ENCODE measurements around the gene GGCT.

Gene GGCT

GRCh38 chr7:30472081-30472783, 32.4 kb downstream of the GGCT start:
- Histone ChIP-seq H3K27ac (ENCODE audit: low read depth, low read length) (no peak overlapping the region), H3K9me3 (ENCODE audit: control insufficient read depth in 1 of 2, low read length in 2 of 2) (no peaks in the 10 kb centered on the region), H3K4me1 (ENCODE audit: control insufficient read depth in 1 of 2, insufficient read depth in 2 of 2, low read length in 2 of 2) (peaks cover 25 to 36% of the 10 kb centered on the region in 2 donors), H3K9ac (ENCODE audit: low read depth in 1 of 2, low read length in 2 of 2) (no peak overlapping the region), H3K4me3 (ENCODE audit: low read depth in 1 of 2, low read length in 2 of 2) (no peak overlapping the region), H3K36me3 (ENCODE audit: control insufficient read depth in 1 of 2, insufficient read depth in 2 of 2, low read length in 2 of 2) (no peaks in the 10 kb centered on the region), H3K27me3 (ENCODE audit: control insufficient read depth in 1 of 2, insufficient read depth in 2 of 2, low read length in 2 of 2) (no peaks in the 10 kb centered on the region)

GRCh38 chr7:30471205-30471604, 33.4 kb downstream of the GGCT start:
- Histone ChIP-seq H3K27me3 (ENCODE audit: control insufficient read depth in 1 of 2, insufficient read depth in 2 of 2, low read length in 2 of 2) (no peaks in the 10 kb centered on the region), H3K9ac (ENCODE audit: low read depth in 1 of 2, low read length in 2 of 2) (no peak overlapping the region), H3K27ac (ENCODE audit: low read depth, low read length) (no peak overlapping the region), H3K4me3 (ENCODE audit: low read depth in 1 of 2, low read length in 2 of 2) (no peak overlapping the region), H3K36me3 (ENCODE audit: control insufficient read depth in 1 of 2, insufficient read depth in 2 of 2, low read length in 2 of 2) (no peaks in the 10 kb centered on the region), H3K9me3 (ENCODE audit: control insufficient read depth in 1 of 2, low read length in 2 of 2) (no peaks in the 10 kb centered on the region), H3K4me1 (ENCODE audit: control insufficient read depth in 1 of 2, insufficient read depth in 2 of 2, low read length in 2 of 2) (peaks cover 15 to 34% of the 10 kb centered on the region in 2 donors)

- no peak overlapping the region for H3K4me3 ChIP-seq (ENCODE audit: low read depth in 1 of 2, low read length in 2 of 2)
- peaks cover 14 to 37% of the 10 kb centered on the region in 2 donors for H3K4me1 ChIP-seq (ENCODE audit: control insufficient read depth in 1 of 2, insufficient read depth in 2 of 2, low read length in 2 of 2)
Measured at GRCh38 chr7:30470771-30471170, 33.9 kb downstream of the GGCT start.

GRCh38 chr7:30470163-30470770, 34.4 kb downstream of the GGCT start:
- H3K4me3 ChIP-seq (ENCODE audit: low read depth in 1 of 2, low read length in 2 of 2), result no peak overlapping the region
- H3K9ac ChIP-seq (ENCODE audit: low read depth in 1 of 2, low read length in 2 of 2), result no peak overlapping the region
- H3K36me3 ChIP-seq (ENCODE audit: control insufficient read depth in 1 of 2, insufficient read depth in 2 of 2, low read length in 2 of 2), result no peaks in the 10 kb centered on the region
- peaks cover 14 to 41% of the 10 kb centered on the region in 2 donors for H3K4me1 ChIP-seq (ENCODE audit: control insufficient read depth in 1 of 2, insufficient read depth in 2 of 2, low read length in 2 of 2)
- H3K27ac ChIP-seq (ENCODE audit: low read depth, low read length), result peak overlapping the region; percentile 46
- H3K9me3 ChIP-seq (ENCODE audit: control insufficient read depth in 1 of 2, low read length in 2 of 2), result no peaks in the 10 kb centered on the region
- H3K27me3 ChIP-seq (ENCODE audit: control insufficient read depth in 1 of 2, insufficient read depth in 2 of 2, low read length in 2 of 2), result no peaks in the 10 kb centered on the region

More at GRCh38 chr7:30470771-30471170, 33.9 kb downstream of the GGCT start:
- Histone ChIP-seq H3K9me3 (ENCODE audit: control insufficient read depth in 1 of 2, low read length in 2 of 2) (no peaks in the 10 kb centered on the region), H3K27me3 (ENCODE audit: control insufficient read depth in 1 of 2, insufficient read depth in 2 of 2, low read length in 2 of 2) (no peaks in the 10 kb centered on the region), H3K9ac (ENCODE audit: low read depth in 1 of 2, low read length in 2 of 2) (no peak overlapping the region), H3K27ac (ENCODE audit: low read depth, low read length) (peak overlapping the region; percentile 2), H3K36me3 (ENCODE audit: control insufficient read depth in 1 of 2, insufficient read depth in 2 of 2, low read length in 2 of 2) (no peaks in the 10 kb centered on the region)

GRCh38 chr7:30469303-30469702, 35.3 kb downstream of the GGCT start:
- Histone ChIP-seq H3K27ac (ENCODE audit: low read depth, low read length) (no peak overlapping the region), H3K27me3 (ENCODE audit: control insufficient read depth in 1 of 2, insufficient read depth in 2 of 2, low read length in 2 of 2) (no peaks in the 10 kb centered on the region), H3K36me3 (ENCODE audit: control insufficient read depth in 1 of 2, insufficient read depth in 2 of 2, low read length in 2 of 2) (no peaks in the 10 kb centered on the region), H3K9ac (ENCODE audit: low read depth in 1 of 2, low read length in 2 of 2) (no peak overlapping the region), H3K9me3 (ENCODE audit: control insufficient read depth in 1 of 2, low read length in 2 of 2) (no peaks in the 10 kb centered on the region), H3K4me1 (ENCODE audit: control insufficient read depth in 1 of 2, insufficient read depth in 2 of 2, low read length in 2 of 2) (peaks cover 14 to 49% of the 10 kb centered on the region in 2 donors), H3K4me3 (ENCODE audit: low read depth in 1 of 2, low read length in 2 of 2) (no peak overlapping the region)

GRCh38 chr7:30468791-30469190, 35.8 kb downstream of the GGCT start:
- H3K27ac ChIP-seq (ENCODE audit: low read depth, low read length), result peak overlapping the region; percentile 16
- H3K4me3 ChIP-seq (ENCODE audit: low read depth in 1 of 2, low read length in 2 of 2), result no peak overlapping the region
- no peaks in the 10 kb centered on the region for H3K36me3 ChIP-seq (ENCODE audit: control insufficient read depth in 1 of 2, insufficient read depth in 2 of 2, low read length in 2 of 2)
- no peaks in the 10 kb centered on the region for H3K9me3 ChIP-seq (ENCODE audit: control insufficient read depth in 1 of 2, low read length in 2 of 2)
- peaks cover 17 to 53% of the 10 kb centered on the region in 2 donors for H3K4me1 ChIP-seq (ENCODE audit: control insufficient read depth in 1 of 2, insufficient read depth in 2 of 2, low read length in 2 of 2)
- no peak overlapping the region for H3K9ac ChIP-seq (ENCODE audit: low read depth in 1 of 2, low read length in 2 of 2)
- no peaks in the 10 kb centered on the region for H3K27me3 ChIP-seq (ENCODE audit: control insufficient read depth in 1 of 2, insufficient read depth in 2 of 2, low read length in 2 of 2)

- Histone ChIP-seq H3K9me3 (ENCODE audit: control insufficient read depth in 1 of 2, low read length in 2 of 2) (no peaks in the 10 kb centered on the region), H3K9ac (ENCODE audit: low read depth in 1 of 2, low read length in 2 of 2) (no peak overlapping the region), H3K4me1 (ENCODE audit: control insufficient read depth in 1 of 2, insufficient read depth in 2 of 2, low read length in 2 of 2) (peaks cover 16 to 45% of the 10 kb centered on the region in 2 donors), H3K27me3 (ENCODE audit: control insufficient read depth in 1 of 2, insufficient read depth in 2 of 2, low read length in 2 of 2) (no peaks in the 10 kb centered on the region), H3K27ac (ENCODE audit: low read depth, low read length) (no peak overlapping the region), H3K36me3 (ENCODE audit: control insufficient read depth in 1 of 2, insufficient read depth in 2 of 2, low read length in 2 of 2) (no peaks in the 10 kb centered on the region), H3K4me3 (ENCODE audit: low read depth in 1 of 2, low read length in 2 of 2) (no peak overlapping the region)
Measured at GRCh38 chr7:30468041-30468440, 36.6 kb downstream of the GGCT start.

- peaks cover 16 to 43% of the 10 kb centered on the region in 2 donors for H3K4me1 ChIP-seq (ENCODE audit: control insufficient read depth in 1 of 2, insufficient read depth in 2 of 2, low read length in 2 of 2)
- H3K27me3 ChIP-seq (ENCODE audit: control insufficient read depth in 1 of 2, insufficient read depth in 2 of 2, low read length in 2 of 2), result no peaks in the 10 kb centered on the region
- no peaks in the 10 kb centered on the region for H3K36me3 ChIP-seq (ENCODE audit: control insufficient read depth in 1 of 2, insufficient read depth in 2 of 2, low read length in 2 of 2)
- no peaks in the 10 kb centered on the region for H3K9me3 ChIP-seq (ENCODE audit: control insufficient read depth in 1 of 2, low read length in 2 of 2)
- H3K27ac ChIP-seq (ENCODE audit: low read depth, low read length), result no peak overlapping the region
- H3K9ac ChIP-seq (ENCODE audit: low read depth in 1 of 2, low read length in 2 of 2), result no peak overlapping the region
- H3K4me3 ChIP-seq (ENCODE audit: low read depth in 1 of 2, low read length in 2 of 2), result no peak overlapping the region
Measured at GRCh38 chr7:30467271-30467670, 37.4 kb downstream of the GGCT start.

GRCh38 chr7:30466266-30466665, 38.4 kb downstream of the GGCT start:
- Histone ChIP-seq H3K4me3 (ENCODE audit: low read depth in 1 of 2, low read length in 2 of 2) (no peak overlapping the region), H3K36me3 (ENCODE audit: control insufficient read depth in 1 of 2, insufficient read depth in 2 of 2, low read length in 2 of 2) (no peaks in the 10 kb centered on the region), H3K27ac (ENCODE audit: low read depth, low read length) (no peak overlapping the region), H3K9ac (ENCODE audit: low read depth in 1 of 2, low read length in 2 of 2) (no peak overlapping the region), H3K9me3 (ENCODE audit: control insufficient read depth in 1 of 2, low read length in 2 of 2) (no peaks in the 10 kb centered on the region), H3K4me1 (ENCODE audit: control insufficient read depth in 1 of 2, insufficient read depth in 2 of 2, low read length in 2 of 2) (peaks cover 11 to 42% of the 10 kb centered on the region in 2 donors), H3K27me3 (ENCODE audit: control insufficient read depth in 1 of 2, insufficient read depth in 2 of 2, low read length in 2 of 2) (no peaks in the 10 kb centered on the region)

- no peak overlapping the region for H3K4me3 ChIP-seq (ENCODE audit: low read depth in 1 of 2, low read length in 2 of 2)
- no peak overlapping the region for H3K9ac ChIP-seq (ENCODE audit: low read depth in 1 of 2, low read length in 2 of 2)
- H3K27ac ChIP-seq (ENCODE audit: low read depth, low read length), result no peak overlapping the region
- peaks cover 8 to 39% of the 10 kb centered on the region in 2 donors for H3K4me1 ChIP-seq (ENCODE audit: control insufficient read depth in 1 of 2, insufficient read depth in 2 of 2, low read length in 2 of 2)
- H3K9me3 ChIP-seq (ENCODE audit: control insufficient read depth in 1 of 2, low read length in 2 of 2), result no peaks in the 10 kb centered on the region
- H3K27me3 ChIP-seq (ENCODE audit: control insufficient read depth in 1 of 2, insufficient read depth in 2 of 2, low read length in 2 of 2), result no peaks in the 10 kb centered on the region
- H3K36me3 ChIP-seq (ENCODE audit: control insufficient read depth in 1 of 2, insufficient read depth in 2 of 2, low read length in 2 of 2), result no peaks in the 10 kb centered on the region
Measured at GRCh38 chr7:30465811-30466180, 38.8 kb downstream of the GGCT start.

Data from duodenal mucosa (tissue), 2 donors.